Measurements from ENCODE around the gene PMEL.

The PMEL gene

GRCh38 chr12:55972456-55972855 lies 6.6 kb upstream of the PMEL start:
- TF ChIP-seq POLR2AphosphoS5 (IDR thresholded peaks at IDR 0.05; ENCODE audit: low read depth, low read length) (no peak), FOXP2 (optimal IDR thresholded peaks at IDR 0.05; ENCODE audit: borderline replicate concordance, extremely low read depth, extremely low read length, insufficient read depth) (no peak), SIN3A (IDR thresholded peaks at IDR 0.05; ENCODE audit: borderline replicate concordance, insufficient read depth, low read length) (no peak), REST (IDR thresholded peaks at IDR 0.05; ENCODE audit: insufficient read depth in 1 of 2, low read depth in 2 of 2, low read length in 2 of 2) (no peak), TAF1 (IDR thresholded peaks at IDR 0.05; ENCODE audit: borderline replicate concordance, insufficient read depth, low read length) (no peak)

GRCh38 chr12:55972042-55972441 lies 6.2 kb upstream of the PMEL start:
- no peak for TF ChIP-seq TAF1 (IDR thresholded peaks at IDR 0.05; ENCODE audit: borderline replicate concordance, insufficient read depth, low read length)
- TF ChIP-seq FOXP2 (optimal IDR thresholded peaks at IDR 0.05; ENCODE audit: borderline replicate concordance, extremely low read depth, extremely low read length, insufficient read depth), result no peak
- TF ChIP-seq SIN3A (IDR thresholded peaks at IDR 0.05; ENCODE audit: borderline replicate concordance, insufficient read depth, low read length), result no peak
- no peak for TF ChIP-seq POLR2AphosphoS5 (IDR thresholded peaks at IDR 0.05; ENCODE audit: low read depth, low read length)

GRCh38 chr12:55970775-55971174 lies 4.9 kb upstream of the PMEL start:
- no peak for TF ChIP-seq SIN3A (IDR thresholded peaks at IDR 0.05; ENCODE audit: borderline replicate concordance, insufficient read depth, low read length)
- no peak for TF ChIP-seq TAF1 (IDR thresholded peaks at IDR 0.05; ENCODE audit: borderline replicate concordance, insufficient read depth, low read length)
- TF ChIP-seq REST (IDR thresholded peaks at IDR 0.05; ENCODE audit: insufficient read depth in 1 of 2, low read depth in 2 of 2, low read length in 2 of 2), result no peak
- no peak for TF ChIP-seq POLR2AphosphoS5 (IDR thresholded peaks at IDR 0.05; ENCODE audit: low read depth, low read length)
- no peak for TF ChIP-seq FOXP2 (optimal IDR thresholded peaks at IDR 0.05; ENCODE audit: borderline replicate concordance, extremely low read depth, extremely low read length, insufficient read depth)

GRCh38 chr12:55969356-55969755 lies 3.5 kb upstream of the PMEL start:
- TF ChIP-seq TAF1 (IDR thresholded peaks at IDR 0.05; ENCODE audit: borderline replicate concordance, insufficient read depth, low read length) (no peak), REST (IDR thresholded peaks at IDR 0.05; ENCODE audit: insufficient read depth in 1 of 2, low read depth in 2 of 2, low read length in 2 of 2) (no peak)

GRCh38 chr12:55966408-55967281 lies 803 bp upstream of the PMEL start, which contains the start of gene CDK2:
Gene CDK2, plus strand, starts transcription at chr12:55966830. Its CDS starts 179 bp downstream, at chr12:55967009.
- TF ChIP-seq FOXP2 (optimal IDR thresholded peaks at IDR 0.05; ENCODE audit: borderline replicate concordance, extremely low read depth, extremely low read length, insufficient read depth) (no peak), SIN3A (IDR thresholded peaks at IDR 0.05; ENCODE audit: borderline replicate concordance, insufficient read depth, low read length) (0 out of 2 replicates have a peak, but pooled peaks have one; percentile 18), POLR2AphosphoS5 (IDR thresholded peaks at IDR 0.05; ENCODE audit: low read depth, low read length) (peak; percentile 59)

- no peak for TF ChIP-seq FOXP2 (optimal IDR thresholded peaks at IDR 0.05; ENCODE audit: borderline replicate concordance, extremely low read depth, extremely low read length, insufficient read depth)
- no peak for TF ChIP-seq TAF1 (IDR thresholded peaks at IDR 0.05; ENCODE audit: borderline replicate concordance, insufficient read depth, low read length)
- no peak for TF ChIP-seq SIN3A (IDR thresholded peaks at IDR 0.05; ENCODE audit: borderline replicate concordance, insufficient read depth, low read length)
- TF ChIP-seq POLR2AphosphoS5 (IDR thresholded peaks at IDR 0.05; ENCODE audit: low read depth, low read length), result no peak
Observed at GRCh38 chr12:55965240-55965639, 602 bp downstream of the PMEL start.
